ENCODE results near the gene SESN2. TPM values are rescaled to one million over a fixed set of nuclear protein-coding genes. Genes with fewer than 3 reads are reported as not detected.

SESN2 gene
- total RNA-seq, 1 donor from 2014 or later: 12.5 TPM

- no peak for DNase-seq (ENCODE audit: low spot score)
Measured at GRCh38 chr1:28249013-28249865, 10.1 kb upstream of the SESN2 start.

- no peak for DNase-seq (ENCODE audit: low spot score)
Measured at GRCh38 chr1:28249866-28250295, 9.4 kb upstream of the SESN2 start.

- no peak for DNase-seq (ENCODE audit: low spot score)
Measured at GRCh38 chr1:28256197-28256827, 3.0 kb upstream of the SESN2 start.

GRCh38 chr1:28257736-28258135 lies 1.6 kb upstream of the SESN2 start:
- DNase-seq (ENCODE audit: low spot score): no peak

DNA sequence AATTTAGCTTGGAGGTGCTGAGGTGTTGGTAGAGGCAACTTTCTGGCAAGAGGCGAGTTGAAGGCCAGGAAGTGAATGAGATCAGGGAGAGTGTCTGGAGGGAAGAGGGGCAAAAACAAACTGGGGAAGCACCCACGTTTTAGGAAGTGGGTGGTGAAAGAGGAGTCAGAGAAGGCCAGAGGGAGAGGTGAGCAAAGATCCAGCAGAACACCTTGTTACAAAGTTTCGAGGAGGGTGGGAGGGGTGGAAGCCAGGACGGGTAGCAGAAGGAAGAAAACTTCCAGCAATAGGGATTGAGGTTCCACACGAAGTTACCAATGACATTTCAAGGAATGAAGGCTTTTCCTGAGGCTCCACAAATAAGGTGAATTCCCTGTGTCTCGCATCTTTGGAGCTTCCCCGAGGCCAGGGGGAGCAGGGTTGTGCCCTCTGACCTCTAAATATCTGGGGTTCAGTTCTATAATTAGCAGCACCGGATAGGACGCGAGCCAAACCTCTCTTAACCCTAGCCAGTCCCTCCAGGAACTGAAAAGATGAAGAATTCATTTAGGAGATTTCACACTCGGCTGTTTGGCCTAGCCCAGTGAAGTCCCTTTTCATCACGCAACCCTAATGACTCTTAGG lies 578 bp upstream of the SESN2 start:
- no peak for DNase-seq (ENCODE audit: low spot score)

GRCh38 chr1:28259934-28260802 lies 850 bp downstream of the SESN2 start:
- peak; percentile 91 for DNase-seq (ENCODE audit: low spot score)

- no peak for DNase-seq (ENCODE audit: low spot score)
Measured at GRCh38 chr1:28260803-28261174, 1.5 kb downstream of the SESN2 start.

DNA sequence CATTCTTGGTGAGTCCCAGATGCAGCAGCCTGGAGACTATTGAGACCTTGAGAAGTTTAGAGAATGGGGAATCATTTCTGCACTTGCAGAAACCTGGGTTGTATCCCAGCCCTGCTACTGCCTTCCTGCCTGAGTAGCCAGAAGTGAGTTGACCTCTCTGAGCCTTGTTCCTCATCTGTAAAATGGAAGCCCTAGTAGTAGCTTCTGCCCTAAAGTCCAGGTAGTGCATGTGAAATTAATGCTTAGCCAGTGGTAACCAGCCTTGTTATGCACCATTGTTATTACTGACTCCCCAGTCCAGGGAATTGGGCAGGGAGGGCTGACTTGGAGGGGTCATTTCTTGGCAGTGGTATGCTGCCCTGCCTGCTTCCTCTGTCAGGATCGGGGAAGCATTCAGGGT lies 5.6 kb downstream of the SESN2 start:
- DNase-seq (ENCODE audit: low spot score): no peak

DNA sequence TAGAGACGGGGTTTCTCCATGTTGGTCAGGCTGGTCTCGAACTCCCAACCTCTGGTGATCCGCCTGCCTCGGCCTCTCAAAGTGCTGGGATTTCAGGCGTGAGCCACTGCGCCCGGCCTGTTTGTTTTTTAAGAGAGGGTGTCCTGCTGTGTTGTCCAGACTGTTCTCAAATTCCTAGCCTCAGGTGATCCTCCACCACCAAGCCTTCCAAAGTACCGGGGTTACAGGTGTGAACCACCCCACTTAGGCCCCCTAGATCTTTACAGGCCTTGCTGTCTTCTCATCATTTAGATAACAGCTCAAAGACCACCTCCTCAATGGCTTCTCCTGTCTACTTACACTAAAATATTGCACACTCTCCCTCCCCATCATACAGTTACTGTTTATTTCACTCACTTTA lies 6.3 kb downstream of the SESN2 start:
- DNase-seq (ENCODE audit: low spot score): no peak

GRCh38 chr1:28266920-28267322 lies 7.6 kb downstream of the SESN2 start:
- DNase-seq (ENCODE audit: low spot score): no peak

- DNase-seq (ENCODE audit: low spot score): no peak
Measured at GRCh38 chr1:28267633-28268032, 8.3 kb downstream of the SESN2 start.

- no peak for DNase-seq (ENCODE audit: low spot score)
Measured at GRCh38 chr1:28269529-28269928, 10.2 kb downstream of the SESN2 start.

DNA sequence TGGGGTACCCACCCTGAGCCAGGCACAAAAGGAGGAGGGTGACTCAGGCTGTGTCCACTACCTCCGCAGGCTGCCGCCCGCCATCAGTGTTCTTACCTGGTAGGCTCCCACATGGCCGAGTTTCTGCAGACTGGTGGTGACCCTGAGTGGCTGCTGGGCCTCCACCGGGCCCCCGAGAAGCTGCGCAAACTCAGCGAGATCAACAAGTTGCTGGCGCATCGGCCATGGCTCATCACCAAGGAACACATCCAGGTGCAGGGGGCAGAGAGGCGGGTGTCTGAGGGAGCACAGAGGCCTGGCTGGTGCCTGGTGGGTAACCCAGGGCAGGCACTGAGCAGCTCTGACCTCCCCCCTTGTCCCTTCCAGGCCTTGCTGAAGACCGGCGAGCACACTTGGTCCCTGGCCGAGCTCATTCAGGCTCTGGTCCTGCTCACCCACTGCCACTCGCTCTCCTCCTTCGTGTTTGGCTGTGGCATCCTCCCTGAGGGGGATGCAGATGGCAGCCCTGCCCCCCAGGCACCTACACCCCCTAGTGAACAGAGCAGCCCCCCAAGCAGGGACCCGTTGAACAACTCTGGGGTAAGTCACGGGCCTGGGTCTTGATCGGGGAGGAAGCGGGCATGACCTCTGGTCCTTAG lies 13.0 kb downstream of the SESN2 start:
- no peak for DNase-seq (ENCODE audit: low spot score)

DNA sequence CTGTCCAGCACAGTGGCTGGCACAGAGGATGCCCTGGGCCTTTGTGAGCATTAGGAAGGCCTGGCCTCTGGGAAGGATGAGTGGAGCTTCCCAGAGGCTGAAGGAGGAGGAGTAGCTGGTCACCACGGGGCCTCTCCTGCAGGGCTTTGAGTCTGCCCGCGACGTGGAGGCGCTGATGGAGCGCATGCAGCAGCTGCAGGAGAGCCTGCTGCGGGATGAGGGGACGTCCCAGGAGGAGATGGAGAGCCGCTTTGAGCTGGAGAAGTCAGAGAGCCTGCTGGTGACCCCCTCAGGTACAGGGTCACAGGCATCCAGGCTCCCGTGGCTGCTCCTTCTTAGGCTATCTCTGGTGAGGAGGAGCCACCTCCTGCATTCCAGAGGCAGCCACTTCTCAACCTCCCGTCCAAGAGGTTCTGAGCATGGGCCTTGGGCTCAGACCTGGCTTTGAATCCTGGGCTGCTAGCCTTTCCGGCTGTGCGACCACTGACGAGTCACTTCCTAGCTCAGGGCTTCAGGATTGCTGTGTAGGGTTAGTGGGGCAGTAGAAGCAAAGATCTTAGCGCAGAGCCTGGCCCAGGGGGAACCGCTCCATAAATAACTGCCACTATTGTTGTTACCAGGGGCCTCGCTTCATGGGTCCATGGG lies 14.0 kb downstream of the SESN2 start:
- no peak for DNase-seq (ENCODE audit: low spot score)

DNA sequence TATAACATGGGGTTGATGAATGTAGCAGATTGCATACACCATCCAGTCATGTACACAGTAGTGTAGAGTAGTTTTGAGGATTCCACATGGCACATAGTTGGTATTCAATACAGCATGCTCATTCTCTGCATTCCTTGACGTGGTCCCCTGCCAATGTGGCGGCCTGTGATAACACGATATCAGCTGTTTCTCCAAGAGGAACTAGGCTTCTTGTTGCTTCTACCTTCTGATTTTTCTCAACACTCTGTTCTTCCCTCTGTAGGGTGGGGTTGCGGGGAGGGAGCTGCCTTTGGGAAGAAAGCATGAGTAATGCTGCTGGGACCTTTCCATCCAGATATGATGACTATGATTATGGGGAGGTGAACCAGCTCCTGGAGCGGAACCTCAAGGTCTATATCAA lies 19.4 kb downstream of the SESN2 start:
- no peak for DNase-seq (ENCODE audit: low spot score)

GRCh38 chr1:28279721-28280120 lies 20.4 kb downstream of the SESN2 start:
- no peak for DNase-seq (ENCODE audit: low spot score)

DNA sequence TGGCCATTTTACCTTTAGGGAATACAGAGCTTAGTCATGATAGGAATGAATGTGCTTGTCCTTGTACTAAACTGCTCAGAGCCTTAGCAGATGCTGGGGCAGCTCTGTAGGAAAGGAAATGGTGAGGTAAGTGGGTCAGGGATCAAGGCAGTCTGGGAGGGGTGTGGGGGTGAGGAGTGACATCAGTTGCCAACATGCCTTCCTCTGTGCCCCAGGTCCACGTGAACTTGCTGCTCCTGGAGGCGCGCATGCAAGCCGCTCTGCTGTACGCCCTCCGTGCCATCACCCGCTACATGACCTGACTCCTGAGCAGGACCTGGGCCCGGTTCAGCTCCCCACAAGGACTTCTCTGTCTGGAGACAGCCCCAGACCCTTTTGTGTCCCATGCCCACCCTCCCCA lies 21.2 kb downstream of the SESN2 start:
- no peak for DNase-seq (ENCODE audit: low spot score)

DNA sequence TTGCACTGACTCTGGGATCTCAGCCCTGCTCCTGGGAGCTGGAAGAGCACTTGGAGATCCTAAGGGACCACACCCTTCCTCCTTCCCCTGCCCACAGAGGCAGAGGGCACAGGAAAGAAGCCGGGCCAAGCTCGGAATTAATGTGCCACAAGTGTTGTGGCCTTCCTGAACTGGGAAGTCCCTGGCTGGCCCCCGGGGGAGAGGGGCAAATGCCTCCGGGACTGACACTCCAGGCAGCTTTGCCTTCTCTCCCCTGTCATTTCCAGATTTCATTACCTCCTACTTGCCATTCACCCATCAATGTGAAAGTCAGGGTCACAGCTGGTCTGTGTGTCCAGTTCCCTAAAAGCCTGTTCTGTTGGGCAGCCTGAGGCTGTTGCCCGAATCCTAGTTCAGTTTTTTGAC lies 21.7 kb downstream of the SESN2 start:
- DNase-seq (ENCODE audit: low spot score): no peak

DNA sequence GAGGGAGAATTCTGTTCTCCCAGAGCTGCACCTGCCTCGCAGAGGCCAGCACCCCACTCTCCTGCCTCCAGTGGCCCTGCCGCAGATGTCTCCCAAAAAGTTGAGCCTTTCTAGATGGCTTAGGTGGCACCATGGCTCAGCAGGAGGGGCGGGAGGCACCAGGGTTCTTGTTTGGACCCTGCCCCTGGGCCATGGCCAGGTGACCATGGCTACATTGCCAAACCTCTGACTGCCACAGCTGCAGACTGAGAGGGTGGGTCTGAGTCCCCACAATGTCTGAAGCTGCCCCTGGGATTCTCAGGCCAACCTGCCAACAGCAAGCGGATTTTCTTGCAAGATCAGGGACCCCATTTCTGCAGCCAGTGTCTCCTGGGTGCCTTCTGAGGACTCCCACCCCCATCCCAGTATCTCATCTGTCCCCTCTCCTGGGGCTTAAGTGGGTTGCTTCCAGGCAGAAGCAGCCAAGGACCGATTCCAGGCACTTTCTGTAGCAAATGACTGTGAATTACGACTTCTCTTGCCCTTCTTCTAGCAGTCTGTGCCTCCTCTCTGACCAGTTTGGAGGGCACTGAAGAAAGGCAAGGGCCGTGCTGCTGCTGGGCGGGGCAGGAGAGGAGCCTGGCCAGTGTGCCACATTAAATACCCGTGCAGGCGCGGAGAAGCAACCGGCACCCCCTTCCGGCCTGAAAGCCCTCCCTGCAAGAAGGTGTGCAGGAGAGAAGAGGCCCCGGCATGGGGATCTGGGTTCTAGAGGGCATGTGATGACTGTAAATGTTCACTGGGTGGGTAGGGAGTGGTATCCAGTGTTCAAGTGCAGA lies 22.5 kb downstream of the SESN2 start:
- no peak for DNase-seq (ENCODE audit: low spot score)

Data from umbilical cord (tissue), 2 donors.